ENCODE data around the gene PRIM2.
"Not testable (repeated sequence)": the region's sequence is repeated elsewhere in the genome, so short reads cannot be mapped to it uniquely, and the experiment has no call there.

GRCh38 chr6:57516776-57517175, 199.3 kb downstream of the PRIM2 start:
- TF ChIP-seq POLR2A, POLR2AphosphoS5, CTCF, EP300 (IDR thresholded peaks at IDR 0.05): not testable (repeated sequence)
